ENCODE results near the gene SH2D7. TPM values are rescaled to one million over a fixed set of nuclear protein-coding genes. Genes with fewer than 3 reads are reported as not detected.

SH2D7 gene
- total RNA-seq, 1 experiment from 2014 or later = not detected

DNA sequence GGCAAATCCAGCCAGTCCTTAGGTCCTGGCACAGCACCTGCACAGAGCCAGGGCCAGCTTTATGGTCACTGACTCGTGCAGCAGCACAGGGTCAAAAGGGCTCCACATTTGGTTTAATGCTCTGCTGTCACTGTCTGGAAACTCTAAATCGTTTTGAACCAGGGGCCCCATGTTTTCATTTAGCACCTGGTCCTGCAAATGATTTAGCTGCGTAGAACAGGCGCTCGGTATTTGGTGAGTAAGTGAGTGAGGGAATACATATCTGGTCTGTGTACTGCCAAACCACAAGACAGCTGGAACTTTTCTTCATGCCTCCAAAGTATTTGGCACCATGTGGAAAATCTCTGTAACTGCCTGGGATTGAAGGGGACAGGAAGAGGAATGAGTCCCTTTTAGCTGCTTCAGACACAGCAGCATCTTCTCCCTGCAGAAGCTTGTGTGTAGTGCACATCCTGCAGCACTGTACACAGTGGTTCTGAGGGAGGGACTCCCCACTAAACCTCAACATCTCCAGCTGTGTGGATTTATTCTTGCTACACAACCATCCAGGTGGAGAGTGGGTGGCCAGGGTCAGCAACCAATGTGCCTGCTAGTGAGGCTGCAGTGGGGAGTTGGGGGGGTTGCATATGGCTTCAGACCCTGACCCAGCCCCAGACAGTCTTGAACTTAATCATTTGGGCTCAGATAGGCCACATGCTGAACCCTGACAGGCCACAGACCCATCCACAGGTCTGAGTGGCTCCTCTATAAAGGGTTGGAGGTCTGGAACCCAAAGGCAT lies 1.1 kb downstream of the SH2D7 start:
- ChIA-PET CTCF (interaction anchor here (0.5 kb wide), 1 partner anchor 708 kb away, joined by 3 read pairs; no protein-coding TSS in a partner anchor), POLR2A (no interaction called here)
- ATAC-seq = no peak
- intact Hi-C loops (cut with micrococcal nuclease; ENCODE audit: unreplicated experiment) = no loop called here
- H3K36me3 ChIP-seq (ENCODE audit: control insufficient read depth, insufficient read depth, low read length) = no peaks in the 10 kb centered on the region
- no peak for DNase-seq (ENCODE audit: low read depth, low spot score)
- no peak overlapping the region for H3K27ac ChIP-seq (ENCODE audit: low read length)
- no peak for TF ChIP-seq SIN3A (IDR thresholded peaks at IDR 0.05; ENCODE audit: borderline replicate concordance, insufficient read depth, low read depth, low read length)
- TF ChIP-seq, protein P1, sequence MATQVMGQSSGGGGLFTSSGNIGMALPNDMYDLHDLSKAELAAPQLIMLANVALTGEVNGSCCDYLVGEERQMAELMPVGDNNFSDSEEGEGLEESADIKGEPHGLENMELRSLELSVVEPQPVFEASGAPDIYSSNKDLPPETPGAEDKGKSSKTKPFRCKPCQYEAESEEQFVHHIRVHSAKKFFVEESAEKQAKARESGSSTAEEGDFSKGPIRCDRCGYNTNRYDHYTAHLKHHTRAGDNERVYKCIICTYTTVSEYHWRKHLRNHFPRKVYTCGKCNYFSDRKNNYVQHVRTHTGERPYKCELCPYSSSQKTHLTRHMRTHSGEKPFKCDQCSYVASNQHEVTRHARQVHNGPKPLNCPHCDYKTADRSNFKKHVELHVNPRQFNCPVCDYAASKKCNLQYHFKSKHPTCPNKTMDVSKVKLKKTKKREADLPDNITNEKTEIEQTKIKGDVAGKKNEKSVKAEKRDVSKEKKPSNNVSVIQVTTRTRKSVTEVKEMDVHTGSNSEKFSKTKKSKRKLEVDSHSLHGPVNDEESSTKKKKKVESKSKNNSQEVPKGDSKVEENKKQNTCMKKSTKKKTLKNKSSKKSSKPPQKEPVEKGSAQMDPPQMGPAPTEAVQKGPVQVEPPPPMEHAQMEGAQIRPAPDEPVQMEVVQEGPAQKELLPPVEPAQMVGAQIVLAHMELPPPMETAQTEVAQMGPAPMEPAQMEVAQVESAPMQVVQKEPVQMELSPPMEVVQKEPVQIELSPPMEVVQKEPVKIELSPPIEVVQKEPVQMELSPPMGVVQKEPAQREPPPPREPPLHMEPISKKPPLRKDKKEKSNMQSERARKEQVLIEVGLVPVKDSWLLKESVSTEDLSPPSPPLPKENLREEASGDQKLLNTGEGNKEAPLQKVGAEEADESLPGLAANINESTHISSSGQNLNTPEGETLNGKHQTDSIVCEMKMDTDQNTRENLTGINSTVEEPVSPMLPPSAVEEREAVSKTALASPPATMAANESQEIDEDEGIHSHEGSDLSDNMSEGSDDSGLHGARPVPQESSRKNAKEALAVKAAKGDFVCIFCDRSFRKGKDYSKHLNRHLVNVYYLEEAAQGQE (IDR thresholded peaks at IDR 0.05; ENCODE audit: insufficient read depth in 1 of 2, low read depth in 2 of 2, low read length in 1 of 2) = no peak
- TF ChIP-seq, protein P2, sequence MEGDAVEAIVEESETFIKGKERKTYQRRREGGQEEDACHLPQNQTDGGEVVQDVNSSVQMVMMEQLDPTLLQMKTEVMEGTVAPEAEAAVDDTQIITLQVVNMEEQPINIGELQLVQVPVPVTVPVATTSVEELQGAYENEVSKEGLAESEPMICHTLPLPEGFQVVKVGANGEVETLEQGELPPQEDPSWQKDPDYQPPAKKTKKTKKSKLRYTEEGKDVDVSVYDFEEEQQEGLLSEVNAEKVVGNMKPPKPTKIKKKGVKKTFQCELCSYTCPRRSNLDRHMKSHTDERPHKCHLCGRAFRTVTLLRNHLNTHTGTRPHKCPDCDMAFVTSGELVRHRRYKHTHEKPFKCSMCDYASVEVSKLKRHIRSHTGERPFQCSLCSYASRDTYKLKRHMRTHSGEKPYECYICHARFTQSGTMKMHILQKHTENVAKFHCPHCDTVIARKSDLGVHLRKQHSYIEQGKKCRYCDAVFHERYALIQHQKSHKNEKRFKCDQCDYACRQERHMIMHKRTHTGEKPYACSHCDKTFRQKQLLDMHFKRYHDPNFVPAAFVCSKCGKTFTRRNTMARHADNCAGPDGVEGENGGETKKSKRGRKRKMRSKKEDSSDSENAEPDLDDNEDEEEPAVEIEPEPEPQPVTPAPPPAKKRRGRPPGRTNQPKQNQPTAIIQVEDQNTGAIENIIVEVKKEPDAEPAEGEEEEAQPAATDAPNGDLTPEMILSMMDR (IDR thresholded peaks at IDR 0.05) = no peak
- TF ChIP-seq TCF7L2 (IDR thresholded peaks at IDR 0.05; ENCODE audit: low read depth, low read length) = no peak
- no peak overlapping the region for H3K4me3 ChIP-seq (ENCODE audit: low read depth in 2 of 2, low read length in 2 of 2)
- no peaks in the 10 kb centered on the region for H3K9me3 ChIP-seq (ENCODE audit: control insufficient read depth, insufficient read depth, low read depth, low read length)
- in situ Hi-C loops (cut with HindIII; ENCODE audit: low pct_unique_long_range_greater_than_20kb, low sequenced_read_pairs) = no loop called here
- BruUV-seq (replicated peaks) = no TSS peak
- no peaks in the 10 kb centered on the region for H3K27me3 ChIP-seq (ENCODE audit: control insufficient read depth, insufficient read depth, low read length)
- H3K4me1 ChIP-seq (ENCODE audit: control insufficient read depth, insufficient read depth, low read length) = no peaks in the 10 kb centered on the region

DNA sequence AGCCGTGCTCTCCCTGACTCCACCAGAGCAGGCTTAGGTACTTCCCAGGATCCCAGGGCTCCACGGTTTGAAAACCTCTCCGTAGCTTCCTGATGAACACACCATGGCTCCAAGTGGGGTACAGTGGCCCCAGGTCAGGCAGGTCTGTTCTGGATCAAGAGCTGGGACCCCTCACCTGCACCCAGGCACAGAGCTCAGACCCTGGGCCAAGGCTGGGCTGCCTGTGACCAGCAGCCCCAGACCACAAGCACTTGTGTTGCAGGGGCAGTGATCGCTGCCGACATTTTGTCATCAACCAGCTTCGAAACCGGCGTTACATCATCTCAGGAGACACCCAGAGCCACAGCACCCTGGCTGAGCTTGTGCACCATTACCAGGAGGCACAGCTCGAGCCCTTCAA lies 5.3 kb downstream of the SH2D7 start:
- no TSS peak for BruUV-seq (replicated peaks)
- ChIA-PET CTCF (no interaction called here), POLR2A (no interaction called here)
- in situ Hi-C loops (cut with HindIII; ENCODE audit: low pct_unique_long_range_greater_than_20kb, low sequenced_read_pairs) = no loop called here
- Histone ChIP-seq H3K4me3 (ENCODE audit: low read depth in 2 of 2, low read length in 2 of 2) (no peak overlapping the region), H3K27me3 (ENCODE audit: control insufficient read depth, insufficient read depth, low read length) (no peaks in the 10 kb centered on the region), H3K27ac (ENCODE audit: low read length) (no peak overlapping the region), H3K4me1 (ENCODE audit: control insufficient read depth, insufficient read depth, low read length) (no peaks in the 10 kb centered on the region), H3K9me3 (ENCODE audit: control insufficient read depth, insufficient read depth, low read depth, low read length) (no peaks in the 10 kb centered on the region), H3K36me3 (ENCODE audit: control insufficient read depth, insufficient read depth, low read length) (no peaks in the 10 kb centered on the region)
- TF ChIP-seq POLR2AphosphoS5 (IDR thresholded peaks at IDR 0.05; ENCODE audit: low read depth, low read length) (no peak), SIN3A (IDR thresholded peaks at IDR 0.05; ENCODE audit: borderline replicate concordance, insufficient read depth, low read depth, low read length) (no peak), TCF7L2 (IDR thresholded peaks at IDR 0.05; ENCODE audit: low read depth, low read length) (no peak)
- TF ChIP-seq, protein P2 (IDR thresholded peaks at IDR 0.05) = no peak
- TF ChIP-seq, protein P1 (IDR thresholded peaks at IDR 0.05; ENCODE audit: insufficient read depth in 1 of 2, low read depth in 2 of 2, low read length in 1 of 2) = no peak
- DNase-seq (ENCODE audit: low read depth, low spot score) (no peak), ATAC-seq (no peak)
- intact Hi-C loops (cut with micrococcal nuclease; ENCODE audit: unreplicated experiment) = no loop called here

Measured in Panc1 (cell line).